Stromal cell of bone marrow (primary cell): ENCODE measurements around the gene SCGB1D4.
A peak's percentile ranks its signal among the peaks of the same experiment; 100 is the strongest.
"Not testable (repeated sequence)": the region's sequence is repeated elsewhere in the genome, so short reads cannot be mapped to it uniquely, and the experiment has no call there.

Experiments
- DNase-seq: peaks from one replicate; pipeline ENCODE4 v3.0.0-alpha.2; 2012; ENCODE audit warnings: low read depth

SCGB1D4 gene

DNA sequence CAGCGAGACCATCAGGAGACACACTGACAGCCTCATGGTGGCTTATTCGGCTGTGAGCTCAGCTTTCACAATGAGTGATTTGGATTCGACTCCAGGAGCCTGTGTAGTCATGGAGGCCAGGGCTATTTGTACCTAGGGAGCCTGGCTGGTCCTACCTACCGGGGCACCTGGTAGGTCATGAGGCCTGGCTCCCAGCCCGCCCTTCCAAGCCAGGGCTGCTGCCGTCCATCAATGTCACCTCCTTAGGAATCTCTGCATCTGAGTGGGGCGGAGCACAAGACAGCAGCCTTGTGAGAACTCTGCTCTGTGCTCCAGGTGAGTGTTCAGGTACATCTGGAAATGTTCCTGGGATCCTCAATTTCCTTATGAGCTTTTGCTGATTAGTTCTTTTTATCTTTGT lies at the start of gene SCGB1D4:
Gene SCGB1D4, minus strand, starts transcription at position 101 of the 400 bp plus-strand sequence. Its CDS starts 65 bp downstream, at position 36.
- DNase-seq, result no peak

DNA sequence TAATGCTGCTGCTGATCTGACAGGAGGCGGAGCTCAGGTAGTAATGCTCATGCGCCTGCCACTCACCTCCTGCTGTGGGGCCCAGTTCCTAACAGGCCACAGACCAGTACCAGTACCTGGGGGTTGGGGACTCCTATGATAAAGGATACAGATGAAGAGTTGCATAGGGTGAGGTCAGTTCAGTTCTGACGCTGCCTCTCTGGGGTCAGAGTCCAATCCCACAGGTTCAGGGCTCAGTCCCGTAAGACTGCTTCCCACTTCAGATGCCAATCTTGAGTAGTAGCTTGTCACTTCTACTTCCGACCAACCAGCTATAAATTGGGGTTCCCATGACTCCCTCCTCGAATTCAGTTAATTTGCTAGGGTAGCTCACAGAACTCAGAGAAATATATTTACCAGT lies 47.0 kb upstream of the SCGB1D4 start:
- no peak for DNase-seq

GRCh38 chr11:62344210-62344609 lies 45.3 kb upstream of the SCGB1D4 start:
- DNase-seq, result no peak

DNA sequence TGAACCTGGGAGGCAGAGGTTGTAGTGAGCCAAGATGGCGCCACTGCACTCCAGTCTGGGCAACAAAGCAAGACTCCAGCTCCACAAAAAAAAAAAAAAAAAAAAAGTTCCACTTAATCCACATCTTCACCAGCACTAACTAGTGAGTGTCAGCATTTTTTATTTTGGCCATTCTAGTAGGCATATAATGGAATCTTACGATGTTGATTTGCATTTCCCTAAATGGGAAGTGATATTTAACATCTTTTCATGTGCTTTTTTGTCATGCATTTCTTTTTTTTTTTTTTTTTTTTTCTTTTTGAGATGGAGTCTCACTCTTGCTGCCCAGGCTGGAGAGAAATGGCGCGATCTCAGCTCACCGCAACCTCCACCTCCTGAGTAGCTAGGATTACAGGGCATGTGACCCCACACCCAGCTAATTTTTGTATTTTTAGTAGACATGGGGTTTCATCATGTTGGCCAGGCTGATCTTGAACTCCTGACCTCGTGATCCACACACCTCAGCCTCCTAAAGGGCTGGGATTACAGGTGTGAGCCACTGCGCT lies 44.8 kb upstream of the SCGB1D4 start:
- not testable (repeated sequence) for DNase-seq

GRCh38 chr11:62341588-62341987 lies 42.7 kb upstream of the SCGB1D4 start:
- DNase-seq, result no peak

GRCh38 chr11:62340269-62340901 lies 41.5 kb upstream of the SCGB1D4 start:
- peak; percentile 27 for DNase-seq

- no peak for DNase-seq
These were observed 39.3 kb upstream of the SCGB1D4 start for GRCh38 chr11:62338218-62338617.

- DNase-seq, result peak; percentile 3
These were observed 38.7 kb upstream of the SCGB1D4 start, which contains the start of gene ASRGL1 for GRCh38 chr11:62337303-62338181. ASRGL1 (plus strand) TSS chr11:62337448; CDS start chr11:62337978, 530 bp downstream.

DNA sequence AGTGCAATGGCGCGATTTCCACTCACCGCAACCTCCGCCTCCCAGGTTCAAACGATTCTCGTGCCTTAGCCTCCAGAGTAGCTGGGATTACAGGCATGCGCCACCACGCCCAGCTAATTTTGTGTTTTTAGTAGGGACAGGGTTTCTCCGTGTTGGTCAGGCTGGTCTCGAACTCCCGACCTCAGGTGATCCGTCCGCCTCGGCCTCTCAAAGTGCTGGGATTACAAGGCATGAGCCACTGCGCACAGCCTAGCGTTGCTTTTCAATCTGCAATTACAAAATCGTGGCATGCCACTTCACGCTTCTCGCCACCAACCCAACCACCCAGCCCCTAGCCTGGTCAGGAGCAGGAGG lies 38.1 kb upstream of the SCGB1D4 start:
- not testable (repeated sequence) for DNase-seq

- DNase-seq, result no peak
These were observed 34.9 kb upstream of the SCGB1D4 start for GRCh38 chr11:62333768-62334167.

- DNase-seq, result not testable (repeated sequence)
These were observed 32.4 kb upstream of the SCGB1D4 start for GRCh38 chr11:62331264-62331663.

DNA sequence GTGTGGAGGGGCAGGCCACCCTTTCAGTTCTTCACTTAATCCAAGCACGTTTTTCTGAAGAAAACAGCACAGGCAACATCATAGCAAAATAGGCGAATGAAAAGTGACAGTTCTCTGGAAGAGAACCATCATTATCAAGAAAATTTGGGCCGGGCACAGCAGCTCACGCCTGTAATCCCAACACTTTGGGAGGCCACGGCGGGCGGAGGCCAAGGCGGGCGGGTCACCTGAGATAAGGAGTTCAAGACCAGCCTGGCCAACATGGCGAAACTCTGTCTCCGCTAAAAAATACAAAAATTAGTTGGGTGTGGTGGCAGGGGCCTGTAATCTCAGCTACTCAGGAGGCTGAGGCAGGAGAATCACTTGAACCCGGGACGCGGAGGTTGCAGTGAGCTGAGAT lies 28.7 kb upstream of the SCGB1D4 start:
- not testable (repeated sequence) for DNase-seq

DNA sequence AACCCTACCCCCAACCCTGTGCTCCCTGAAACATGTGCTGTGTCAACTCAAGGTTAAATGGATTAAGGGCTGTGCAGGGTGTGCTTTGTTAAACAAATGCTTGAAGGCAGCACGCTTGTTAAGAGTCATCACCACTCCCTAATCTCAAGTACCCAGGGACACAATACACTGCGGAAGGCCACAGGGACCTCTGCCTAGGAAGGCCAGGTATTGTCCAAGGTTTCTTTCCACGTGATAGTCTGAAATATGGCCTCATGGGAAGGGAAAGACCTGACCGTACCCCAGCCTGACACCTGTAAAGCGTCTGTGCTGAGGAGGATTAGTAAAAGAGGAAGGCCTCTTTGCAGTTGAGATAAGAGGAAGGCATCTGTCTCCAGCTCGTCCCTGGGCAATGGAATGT lies 27.8 kb upstream of the SCGB1D4 start:
- DNase-seq, result not testable (repeated sequence)

DNA sequence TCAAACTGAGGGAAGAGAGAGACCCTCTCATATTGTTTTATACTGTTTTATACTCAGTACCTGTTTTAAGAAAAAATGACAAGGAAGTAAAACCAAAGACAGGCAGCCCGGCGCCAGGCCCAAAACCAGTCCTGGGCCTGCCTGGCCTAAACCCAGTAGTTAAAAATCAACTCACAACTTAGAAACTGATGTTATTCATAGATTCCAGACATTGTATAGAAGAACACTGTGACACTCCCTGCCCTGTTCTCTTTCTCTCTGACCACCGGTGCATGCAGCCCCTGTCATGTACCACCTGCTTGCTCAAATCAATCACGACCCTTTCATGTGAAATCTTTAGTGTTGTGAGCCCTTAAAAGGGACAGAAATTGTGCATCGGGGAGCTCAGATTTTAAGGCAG lies 26.9 kb upstream of the SCGB1D4 start:
- not testable (repeated sequence) for DNase-seq

- DNase-seq, result peak; percentile 9
These were observed 26.1 kb upstream of the SCGB1D4 start for GRCh38 chr11:62324731-62325556.

GRCh38 chr11:62322524-62322923 lies 23.6 kb upstream of the SCGB1D4 start:
- DNase-seq, result no peak

DNA sequence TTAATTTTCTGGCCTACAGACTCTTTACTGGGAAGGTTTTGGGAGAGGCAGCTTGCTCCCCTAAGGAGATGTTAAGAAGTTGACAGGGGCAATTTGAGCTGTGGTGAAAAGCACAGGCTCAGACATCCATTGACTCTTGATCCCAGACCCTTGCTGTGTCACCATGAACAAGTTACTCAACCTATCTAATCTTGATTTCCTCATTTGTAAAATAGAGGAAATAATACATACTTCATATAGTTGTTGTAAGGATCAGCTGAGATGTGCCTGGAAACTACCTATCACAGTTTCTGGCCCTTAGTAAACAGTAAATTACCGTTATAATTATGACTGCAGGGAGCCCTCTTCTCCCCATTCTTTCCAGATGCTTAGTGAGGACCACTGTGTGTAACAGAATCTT lies 16.6 kb upstream of the SCGB1D4 start:
- DNase-seq, result no peak

- no peak for DNase-seq
These were observed 11.1 kb upstream of the SCGB1D4 start for GRCh38 chr11:62309991-62310390.

GRCh38 chr11:62307950-62308349 lies 9.1 kb upstream of the SCGB1D4 start:
- no peak for DNase-seq

GRCh38 chr11:62306227-62306626 lies 7.4 kb upstream of the SCGB1D4 start:
- no peak for DNase-seq

DNA sequence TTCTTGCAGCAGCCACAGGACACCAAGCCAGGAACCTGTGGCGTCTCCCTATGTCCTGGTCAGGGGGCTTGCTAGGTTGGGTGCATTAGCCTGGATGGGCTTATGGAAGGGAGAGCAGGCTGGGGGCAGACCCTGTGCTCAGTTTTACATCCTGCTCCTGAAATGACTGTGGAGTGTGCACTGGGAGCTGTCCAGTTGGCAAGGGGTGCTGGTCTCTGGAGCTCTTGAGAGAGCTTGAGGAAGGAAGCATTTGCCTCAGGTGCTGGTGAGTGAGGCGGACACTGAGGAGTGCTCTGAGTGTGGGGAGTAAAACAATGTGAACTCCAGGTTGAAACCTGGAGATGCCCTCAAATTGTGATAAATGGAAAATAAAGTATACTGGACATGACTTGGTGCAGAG lies 3.4 kb downstream of the SCGB1D4 start:
- DNase-seq, result peak; percentile 2

GRCh38 chr11:62280452-62280851 lies 18.4 kb downstream of the SCGB1D4 start:
- no peak for DNase-seq
